Measurements from ENCODE around the gene CMIP.

CMIP gene

GRCh38 chr16:81482329-81483063 is 37.9 kb downstream of the CMIP start:
- DNase-seq = no peak

GRCh38 chr16:81483064-81483969 is 38.7 kb downstream of the CMIP start:
- no peak for DNase-seq

GRCh38 chr16:81483970-81484595 is 39.5 kb downstream of the CMIP start:
- no peak for DNase-seq

- no peak for DNase-seq
These were observed 40.5 kb downstream of the CMIP start for GRCh38 chr16:81484908-81485624.

- DNase-seq = no peak
These were observed 41.4 kb downstream of the CMIP start for GRCh38 chr16:81485824-81486539.

- DNase-seq = peak; percentile 84
These were observed 42.0 kb downstream of the CMIP start for GRCh38 chr16:81486540-81487061.

- DNase-seq = no peak
These were observed 42.7 kb downstream of the CMIP start for GRCh38 chr16:81487301-81487720.

GRCh38 chr16:81488687-81489411 is 44.2 kb downstream of the CMIP start:
- DNase-seq = no peak

- DNase-seq = no peak
These were observed 45.1 kb downstream of the CMIP start for GRCh38 chr16:81489547-81490267.

- peak; percentile 58 for DNase-seq
These were observed 47.1 kb downstream of the CMIP start for GRCh38 chr16:81491541-81492188.

GRCh38 chr16:81492311-81492761 is 47.7 kb downstream of the CMIP start:
- no peak for DNase-seq

GRCh38 chr16:81492965-81493754 is 48.6 kb downstream of the CMIP start:
- DNase-seq = no peak

- DNase-seq = peak; percentile 73
These were observed 49.3 kb downstream of the CMIP start for GRCh38 chr16:81493755-81494433.

- DNase-seq = no peak
These were observed 49.8 kb downstream of the CMIP start for GRCh38 chr16:81494434-81494806.

GRCh38 chr16:81494888-81495287 is 50.3 kb downstream of the CMIP start:
- DNase-seq = no peak

GRCh38 chr16:81495321-81496234 is 51.0 kb downstream of the CMIP start:
- no peak for DNase-seq

GRCh38 chr16:81496321-81496720 is 51.7 kb downstream of the CMIP start:
- no peak for DNase-seq
